ENCODE data around the gene EIF4ENIF1. TPM values are rescaled to one million over a fixed set of nuclear protein-coding genes. Genes with fewer than 3 reads are reported as not detected.
"Not testable (repeated sequence)": the region's sequence is repeated elsewhere in the genome, so short reads cannot be mapped to it uniquely, and the experiment has no call there.

The EIF4ENIF1 gene
- total RNA-seq, 1 experiment from 2014 or later, result 32.0 TPM

DNA sequence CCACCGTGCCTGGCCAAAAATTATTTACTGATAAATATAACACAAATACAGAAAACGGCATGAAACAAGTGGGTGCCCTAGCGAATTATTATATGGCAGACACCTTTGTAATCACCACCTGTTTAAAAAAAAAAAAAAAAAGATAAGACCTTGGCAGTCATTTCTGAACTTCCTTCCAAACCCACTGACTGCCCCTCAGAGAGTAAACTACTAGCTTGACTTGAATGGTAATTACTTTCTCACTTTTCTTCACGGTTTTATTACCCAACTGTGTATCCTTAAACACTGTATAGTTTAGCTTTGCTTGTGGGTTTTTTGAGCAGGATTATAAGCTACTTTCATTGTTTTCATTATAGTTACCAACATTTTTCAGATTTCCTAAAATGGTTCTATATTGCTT, 30.4 kb upstream of the EIF4ENIF1 start:
- BruUV-seq (replicated peaks), result no TSS peak
- Mint-ChIP-seq H3K4me1 (ENCODE audit: low read depth, unreplicated experiment) (no peaks in the 10 kb centered on the region), H3K4me3 (ENCODE audit: low read depth, unreplicated experiment) (no peak overlapping the region), H3K27ac (ENCODE audit: unreplicated experiment) (no peak overlapping the region), H3K27me3 (ENCODE audit: unreplicated experiment) (no peaks in the 10 kb centered on the region), H3K9me3 (ENCODE audit: low read depth, unreplicated experiment) (no peaks in the 10 kb centered on the region), H3K36me3 (ENCODE audit: insufficient read depth, unreplicated experiment) (peaks cover 3% of the 10 kb centered on the region)
- intact Hi-C loops (cut with micrococcal nuclease; ENCODE audit: unreplicated experiment), result no loop called here
- TF ChIP-seq, protein P1, sequence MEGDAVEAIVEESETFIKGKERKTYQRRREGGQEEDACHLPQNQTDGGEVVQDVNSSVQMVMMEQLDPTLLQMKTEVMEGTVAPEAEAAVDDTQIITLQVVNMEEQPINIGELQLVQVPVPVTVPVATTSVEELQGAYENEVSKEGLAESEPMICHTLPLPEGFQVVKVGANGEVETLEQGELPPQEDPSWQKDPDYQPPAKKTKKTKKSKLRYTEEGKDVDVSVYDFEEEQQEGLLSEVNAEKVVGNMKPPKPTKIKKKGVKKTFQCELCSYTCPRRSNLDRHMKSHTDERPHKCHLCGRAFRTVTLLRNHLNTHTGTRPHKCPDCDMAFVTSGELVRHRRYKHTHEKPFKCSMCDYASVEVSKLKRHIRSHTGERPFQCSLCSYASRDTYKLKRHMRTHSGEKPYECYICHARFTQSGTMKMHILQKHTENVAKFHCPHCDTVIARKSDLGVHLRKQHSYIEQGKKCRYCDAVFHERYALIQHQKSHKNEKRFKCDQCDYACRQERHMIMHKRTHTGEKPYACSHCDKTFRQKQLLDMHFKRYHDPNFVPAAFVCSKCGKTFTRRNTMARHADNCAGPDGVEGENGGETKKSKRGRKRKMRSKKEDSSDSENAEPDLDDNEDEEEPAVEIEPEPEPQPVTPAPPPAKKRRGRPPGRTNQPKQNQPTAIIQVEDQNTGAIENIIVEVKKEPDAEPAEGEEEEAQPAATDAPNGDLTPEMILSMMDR (IDR thresholded peaks at IDR 0.05; ENCODE audit: unreplicated experiment), result no peak
- CTCF ChIA-PET, result interaction anchor here (0.7 kb wide), 1 partner anchor 389 kb away, joined by 3 read pairs; no protein-coding TSS in a partner anchor
- no peak for DNase-seq

DNA sequence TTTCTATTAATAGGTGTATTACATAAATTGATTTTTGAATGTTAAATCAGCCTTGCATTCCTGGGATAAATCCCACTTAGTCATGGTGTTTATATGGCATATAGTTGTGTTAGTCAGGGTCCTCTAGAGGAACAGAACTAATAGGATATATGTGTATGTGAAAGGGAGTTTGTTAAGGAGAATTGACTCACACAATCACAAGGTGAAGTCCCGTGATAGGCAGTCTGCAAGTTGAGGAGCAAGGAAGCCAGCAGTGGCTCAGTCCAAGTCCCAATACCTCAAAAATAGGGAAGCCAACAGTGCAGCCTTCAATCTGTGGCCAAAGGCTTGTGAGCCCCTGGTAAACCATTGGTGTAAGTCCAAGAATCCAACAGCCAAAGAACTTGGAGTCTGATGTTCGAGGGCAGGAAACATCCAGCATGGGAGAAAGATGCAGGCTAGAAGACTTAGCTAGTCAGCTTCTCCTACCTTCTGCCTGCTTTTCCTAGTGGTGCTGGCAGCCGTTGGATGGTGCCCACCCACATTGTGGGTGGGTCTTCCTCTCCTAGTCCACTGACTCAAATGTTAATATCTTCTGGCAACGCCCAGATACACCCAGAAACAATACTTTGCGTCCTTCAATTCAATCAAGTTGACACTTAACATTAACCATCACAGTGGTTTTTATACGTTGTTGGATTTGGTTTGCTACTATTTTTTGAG, 19.6 kb upstream of the EIF4ENIF1 start:
- BruUV-seq (replicated peaks), result no TSS peak
- no peaks in the 10 kb centered on the region for H3K9me3 Mint-ChIP-seq (ENCODE audit: low read depth, unreplicated experiment)
- intact Hi-C loops (cut with micrococcal nuclease; ENCODE audit: unreplicated experiment), result no loop called here
- CTCF ChIA-PET, result no interaction called here
- H3K4me1 Mint-ChIP-seq (ENCODE audit: low read depth, unreplicated experiment), result no peaks in the 10 kb centered on the region
- no peak overlapping the region for H3K27ac Mint-ChIP-seq (ENCODE audit: unreplicated experiment)
- H3K36me3 Mint-ChIP-seq (ENCODE audit: insufficient read depth, unreplicated experiment), result no peaks in the 10 kb centered on the region
- H3K4me3 Mint-ChIP-seq (ENCODE audit: low read depth, unreplicated experiment), result no peak overlapping the region
- no peak for DNase-seq
- TF ChIP-seq, protein P1 (IDR thresholded peaks at IDR 0.05; ENCODE audit: unreplicated experiment), result no peak
- H3K27me3 Mint-ChIP-seq (ENCODE audit: unreplicated experiment), result no peaks in the 10 kb centered on the region

DNA sequence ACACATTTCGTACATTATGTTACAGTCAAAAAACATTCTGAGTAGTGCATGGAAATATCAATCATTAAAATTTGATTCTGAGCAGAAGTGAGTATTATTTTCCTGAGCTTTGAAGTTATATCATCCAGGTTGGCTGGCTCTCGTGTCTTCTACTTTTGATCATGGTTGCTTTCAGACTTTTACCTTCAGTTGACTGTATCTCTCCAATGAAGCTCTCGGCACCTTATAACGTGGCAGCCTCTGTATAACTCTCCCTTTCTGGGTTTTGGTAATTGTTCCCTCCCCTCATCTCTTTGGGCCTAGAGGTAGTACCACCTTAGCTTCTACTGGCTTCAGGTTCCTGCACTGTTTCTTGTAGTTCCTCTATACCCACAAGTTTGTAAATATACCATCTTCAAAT, 18.9 kb upstream of the EIF4ENIF1 start:
- BruUV-seq (replicated peaks), result no TSS peak
- DNase-seq, result no peak
- Mint-ChIP-seq H3K36me3 (ENCODE audit: insufficient read depth, unreplicated experiment) (no peaks in the 10 kb centered on the region), H3K27me3 (ENCODE audit: unreplicated experiment) (no peaks in the 10 kb centered on the region), H3K9me3 (ENCODE audit: low read depth, unreplicated experiment) (no peaks in the 10 kb centered on the region), H3K4me3 (ENCODE audit: low read depth, unreplicated experiment) (no peak overlapping the region), H3K4me1 (ENCODE audit: low read depth, unreplicated experiment) (no peaks in the 10 kb centered on the region), H3K27ac (ENCODE audit: unreplicated experiment) (no peak overlapping the region)
- intact Hi-C loops (cut with micrococcal nuclease; ENCODE audit: unreplicated experiment), result no loop called here
- TF ChIP-seq, protein P1 (IDR thresholded peaks at IDR 0.05; ENCODE audit: unreplicated experiment), result no peak
- CTCF ChIA-PET, result no interaction called here

DNA sequence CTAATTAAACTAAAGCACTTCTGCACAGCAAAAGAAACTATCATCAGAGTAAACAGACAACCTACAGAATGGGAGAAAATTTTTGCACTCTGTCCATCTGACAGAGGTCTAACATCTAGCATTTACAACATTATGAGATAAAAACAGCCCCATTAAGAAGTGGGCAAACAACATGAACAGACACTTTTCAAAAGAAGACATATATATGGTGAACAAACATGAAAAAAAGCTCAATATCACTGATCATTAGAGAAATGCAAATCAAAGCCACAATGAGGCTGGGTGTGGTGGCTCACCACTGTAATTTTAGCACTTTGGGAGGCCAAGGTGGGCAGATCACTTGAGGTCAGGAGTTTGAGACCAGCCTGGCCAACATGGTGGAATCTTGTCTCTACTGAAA, 17.9 kb upstream of the EIF4ENIF1 start:
- H3K27ac Mint-ChIP-seq (ENCODE audit: unreplicated experiment); CTCF ChIA-PET; H3K4me3 Mint-ChIP-seq (ENCODE audit: low read depth, unreplicated experiment); DNase-seq; H3K9me3 Mint-ChIP-seq (ENCODE audit: low read depth, unreplicated experiment); H3K36me3 Mint-ChIP-seq (ENCODE audit: insufficient read depth, unreplicated experiment); BruUV-seq (replicated peaks); H3K27me3 Mint-ChIP-seq (ENCODE audit: unreplicated experiment); intact Hi-C loops (cut with micrococcal nuclease; ENCODE audit: unreplicated experiment); H3K4me1 Mint-ChIP-seq (ENCODE audit: low read depth, unreplicated experiment): not testable (repeated sequence)

DNA sequence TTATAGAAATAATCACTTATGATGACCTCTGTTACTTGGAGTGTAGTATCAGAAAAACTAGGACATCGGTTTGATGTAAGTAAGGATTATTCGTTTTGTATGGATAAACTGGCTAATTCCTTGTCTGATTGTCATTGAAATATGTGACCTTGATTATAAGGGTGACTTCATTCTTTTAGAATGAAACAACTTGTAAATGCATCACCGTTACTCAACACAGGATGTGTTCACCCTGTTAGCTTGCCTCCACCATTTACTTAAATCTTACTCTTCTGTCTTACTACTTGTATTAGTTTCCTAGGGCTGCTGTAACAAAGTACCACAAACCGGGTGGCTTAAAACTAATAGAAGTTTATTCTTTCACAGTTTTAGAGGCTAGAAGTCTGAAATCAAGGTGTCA, 14.6 kb upstream of the EIF4ENIF1 start:
- Mint-ChIP-seq H3K4me3 (ENCODE audit: low read depth, unreplicated experiment) (no peak overlapping the region), H3K27me3 (ENCODE audit: unreplicated experiment) (no peaks in the 10 kb centered on the region), H3K27ac (ENCODE audit: unreplicated experiment) (no peak overlapping the region), H3K36me3 (ENCODE audit: insufficient read depth, unreplicated experiment) (no peaks in the 10 kb centered on the region), H3K9me3 (ENCODE audit: low read depth, unreplicated experiment) (no peaks in the 10 kb centered on the region), H3K4me1 (ENCODE audit: low read depth, unreplicated experiment) (no peaks in the 10 kb centered on the region)
- intact Hi-C loops (cut with micrococcal nuclease; ENCODE audit: unreplicated experiment), result no loop called here
- no TSS peak for BruUV-seq (replicated peaks)
- CTCF ChIA-PET, result no interaction called here
- TF ChIP-seq, protein P1 (IDR thresholded peaks at IDR 0.05; ENCODE audit: unreplicated experiment), result no peak
- DNase-seq, result no peak
